Measurements from ENCODE around the gene ADAM15. TPM values are rescaled to one million over a fixed set of nuclear protein-coding genes. Genes with fewer than 3 reads are reported as not detected.

The ADAM15 gene
- total RNA-seq, 1 experiment from 2014 or later = 36.3 TPM

- H3K27me3 ChIP-seq (replicated peaks; ENCODE audit: insufficient read depth, low read depth, low read length, poor library complexity) = peaks cover 17% of the 10 kb centered on the region
- H3K27ac ChIP-seq (ENCODE audit: low read depth, low read length, poor library complexity, severe bottlenecking) = peak overlapping the region; percentile 66
- H3K9me3 ChIP-seq (ENCODE audit: low read depth, low read length, poor library complexity, severe bottlenecking) = no peaks in the 10 kb centered on the region
- no peak for TF ChIP-seq CTCF (conservative IDR thresholded peaks at IDR 0.05; ENCODE audit: low read depth, low read length)
- H3K36me3 ChIP-seq (ENCODE audit: insufficient read depth, low read length, poor library complexity, severe bottlenecking) = no peaks in the 10 kb centered on the region
- no TSS peak for BruUV-seq (replicated peaks)
- intact Hi-C loops (cut with micrococcal nuclease; ENCODE audit: unreplicated experiment) = no loop called here
- ChIA-PET CTCF (interaction anchor here (0.6 to 2.1 kb wide), 9 partner anchors 12 to 325 kb away, joined by 3 to 35 read pairs (median 5); partner anchors contain the start of genes EFNA4, KRTCAP2 and SLC50A1), POLR2A (ENCODE audit: low non-redundant PET) (interaction anchor here (0.5 to 0.6 kb wide), 2 partner anchors 70 to 123 kb away, joined by 4 read pairs; no protein-coding TSS in a partner anchor)
- H3K4me1 ChIP-seq (ENCODE audit: insufficient read depth, low read length, poor library complexity, severe bottlenecking) = peaks cover 35% of the 10 kb centered on the region
- peak overlapping the region; percentile 69 for H3K4me3 ChIP-seq (ENCODE audit: low read depth, low read length, poor library complexity, severe bottlenecking)
- DNase-seq (ENCODE audit: low spot score) = no peak
These were observed 34.5 kb downstream of the ADAM15 start for GRCh38 chr1:155085504-155086127.

GRCh38 chr1:155086128-155086741, 35.1 kb downstream of the ADAM15 start:
- intact Hi-C loops (cut with micrococcal nuclease; ENCODE audit: unreplicated experiment) = no loop called here

GRCh38 chr1:155086856-155087535, 35.9 kb downstream of the ADAM15 start:
- ChIA-PET CTCF (no interaction called here), POLR2A (ENCODE audit: low non-redundant PET) (no interaction called here)

More at GRCh38 chr1:155086128-155086741, 35.1 kb downstream of the ADAM15 start:
- Histone ChIP-seq H3K4me3 (ENCODE audit: low read depth, low read length, poor library complexity, severe bottlenecking) (peak overlapping the region; percentile 69), H3K27ac (ENCODE audit: low read depth, low read length, poor library complexity, severe bottlenecking) (no peak overlapping the region), H3K36me3 (ENCODE audit: insufficient read depth, low read length, poor library complexity, severe bottlenecking) (no peaks in the 10 kb centered on the region), H3K9me3 (ENCODE audit: low read depth, low read length, poor library complexity, severe bottlenecking) (no peaks in the 10 kb centered on the region), H3K27me3 (replicated peaks; ENCODE audit: insufficient read depth, low read depth, low read length, poor library complexity) (peaks cover 13% of the 10 kb centered on the region), H3K4me1 (ENCODE audit: insufficient read depth, low read length, poor library complexity, severe bottlenecking) (peaks cover 29% of the 10 kb centered on the region)
- DNase-seq (ENCODE audit: low spot score) = peak; percentile 82
- BruUV-seq (replicated peaks) = no TSS peak
- ChIA-PET POLR2A (ENCODE audit: low non-redundant PET) (interaction anchor here (0.5 kb wide), 1 partner anchor 124 kb away, joined by 4 read pairs; no protein-coding TSS in a partner anchor), CTCF (interaction anchor here (1.5 to 2.1 kb wide), 4 partner anchors 24 to 87 kb away, joined by 5 to 35 read pairs (median 11); partner anchors contain the start of genes EFNA4 and KRTCAP2)
- TF ChIP-seq CTCF (conservative IDR thresholded peaks at IDR 0.05; ENCODE audit: low read depth, low read length) = peak; percentile 97
- TF ChIP-seq EZH2 (IDR thresholded peaks at IDR 0.05; ENCODE audit: borderline replicate concordance, low read depth, low read length, poor library complexity, severe bottlenecking) = no peak

More at GRCh38 chr1:155086856-155087535, 35.9 kb downstream of the ADAM15 start:
- Histone ChIP-seq H3K27me3 (replicated peaks; ENCODE audit: insufficient read depth, low read depth, low read length, poor library complexity) (peaks cover 6% of the 10 kb centered on the region), H3K4me3 (ENCODE audit: low read depth, low read length, poor library complexity, severe bottlenecking) (no peak overlapping the region), H3K9me3 (ENCODE audit: low read depth, low read length, poor library complexity, severe bottlenecking) (no peaks in the 10 kb centered on the region), H3K27ac (ENCODE audit: low read depth, low read length, poor library complexity, severe bottlenecking) (no peak overlapping the region), H3K4me1 (ENCODE audit: insufficient read depth, low read length, poor library complexity, severe bottlenecking) (peaks cover 22% of the 10 kb centered on the region), H3K36me3 (ENCODE audit: insufficient read depth, low read length, poor library complexity, severe bottlenecking) (no peaks in the 10 kb centered on the region)
- TF ChIP-seq CTCF (conservative IDR thresholded peaks at IDR 0.05; ENCODE audit: low read depth, low read length) = no peak; the same call in 1 of the 2 replicates
- TF ChIP-seq EZH2 (IDR thresholded peaks at IDR 0.05; ENCODE audit: borderline replicate concordance, low read depth, low read length, poor library complexity, severe bottlenecking) = no peak
- no TSS peak for BruUV-seq (replicated peaks)
- no peak for DNase-seq (ENCODE audit: low spot score)
- intact Hi-C loops (cut with micrococcal nuclease; ENCODE audit: unreplicated experiment) = no loop called here
